GM12878 (cell line): Measurements from ENCODE around the gene IDH3A. TPM values are rescaled to one million over a fixed set of nuclear protein-coding genes. Genes with fewer than 3 reads are reported as not detected.

ENCODE experiments used
- BCL11A ChIP-seq: IDR thresholded peaks from 2 replicates; pipeline ENCODE4 v1.6.1; 2011; ENCODE audit warnings: low read depth, low read length
- CREB1 ChIP-seq: IDR thresholded peaks from 2 replicates; pipeline ENCODE4 v1.6.1; 2012; ENCODE audit warnings: low read depth, mild to moderate bottlenecking, inconsistent platforms
- CREM ChIP-seq: IDR thresholded peaks from 2 replicates; pipeline ENCODE4 v1.6.1; 2014; ENCODE audit warnings: antibody characterized with exemption, low read depth
- DPF2 ChIP-seq: fragments of 450-650 bp; IDR thresholded peaks from 2 replicates; pipeline ENCODE4 v1.6.1; 2017; ENCODE audit warnings: mild to moderate bottlenecking
- EED ChIP-seq: sonication (generic); IDR thresholded peaks from 2 replicates; pipeline ENCODE4 v1.6.1; 2016; ENCODE audit warnings: antibody characterized with exemption, low read depth
- EP300 ChIP-seq, 2 experiments: fragments of 150-350 bp in 1 of 2; IDR thresholded peaks; 2 replicates each; pipeline ENCODE4 v1.6.1; 2011 to 2012; ENCODE audit warnings: low read depth in 2 of 2, low read length in 2 of 2, borderline replicate concordance in 1 of 2, improper control_type of control experiment in 1 of 2, inconsistent platforms in 1 of 2; ENCODE audit not compliant: control insufficient read depth in 1 of 2
- HDGF ChIP-seq: fragments of 450-650 bp; IDR thresholded peaks from 2 replicates; pipeline ENCODE4 v1.6.1; 2016; ENCODE audit warnings: antibody characterized with exemption
- IKZF1 ChIP-seq: fragments of 450-650 bp; conservative IDR thresholded peaks from 2 replicates; pipeline ENCODE4 v1.6.1; 2017; ENCODE audit warnings: antibody characterized with exemption, mild to moderate bottlenecking
- IKZF2 ChIP-seq, 2 experiments: fragments of 450-650 bp; IDR thresholded peaks; 2 replicates each; pipeline ENCODE4 v1.6.1; 2017; ENCODE audit warnings: mild to moderate bottlenecking in 2 of 2, moderate library complexity in 2 of 2
- MTA2 ChIP-seq: fragments of 450-650 bp; IDR thresholded peaks from 2 replicates; pipeline ENCODE4 v1.6.1; 2016; ENCODE audit warnings: low read depth, mild to moderate bottlenecking, moderate library complexity
- MXI1 ChIP-seq: fragments of 150-350 bp; IDR thresholded peaks from 2 replicates; pipeline ENCODE4 v1.6.1; 2011; ENCODE audit warnings: low read depth, mild to moderate bottlenecking, inconsistent platforms, low read length, improper control_type of control experiment
- NFYA ChIP-seq: IDR thresholded peaks from 2 replicates; pipeline ENCODE4 v1.6.1; 2011; ENCODE audit warnings: low read depth, mild to moderate bottlenecking, low read length, improper control_type of control experiment, borderline replicate concordance
- PBX3 ChIP-seq: IDR thresholded peaks from 2 replicates; pipeline ENCODE4 v1.6.1; 2011; ENCODE audit warnings: mild to moderate bottlenecking, low read depth, low read length, moderate library complexity; ENCODE audit not compliant: insufficient replicate concordance
- POU2F2 ChIP-seq: IDR thresholded peaks from 3 replicates; pipeline ENCODE4 v1.6.1; 2011; ENCODE audit warnings: low read depth, mild to moderate bottlenecking, low read length, borderline replicate concordance
- RUNX3 ChIP-seq: IDR thresholded peaks from 2 replicates; pipeline ENCODE4 v1.6.1; 2012; ENCODE audit warnings: low read length, inconsistent platforms
- SMAD1 ChIP-seq: fragments of 450-650 bp; IDR thresholded peaks from 2 replicates; pipeline ENCODE4 v1.6.1; 2018; ENCODE audit warnings: mild to moderate bottlenecking, low read depth; ENCODE audit not compliant: partially characterized antibody
- SMC3 ChIP-seq: IDR thresholded peaks from 2 replicates; pipeline ENCODE4 v1.6.1; 2011; ENCODE audit warnings: low read length, improper control_type of control experiment, borderline replicate concordance
- SP1 ChIP-seq: IDR thresholded peaks from one replicate; pipeline ENCODE4 v1.6.1; 2011; ENCODE audit warnings: low read depth, low read length
- ZNF217 ChIP-seq: fragments of 450-650 bp; IDR thresholded peaks from 2 replicates; pipeline ENCODE4 v1.6.1; 2017; ENCODE audit warnings: antibody characterized with exemption, mild to moderate bottlenecking
- polyA plus RNA-seq, 11 experiments: library from polyadenylated mRNA; depleted of rRNA in 4 of 11; unstranded in 6 of 11; stranded (reverse) in 5 of 11; fragments of >200 nt; fragmentation: Nextera tagmentation in 4 of 11; fragmentation: Illumina TruSeq in 1 of 11; extraction: Ambion mirVana in 4 of 11; extraction: Trizol in 1 of 11; gene quantifications; 1 replicate in 1 of 11; 2 replicates in 10 of 11; pipeline versions ENCODE4 v1.2.1 to v1.2.3, GENCODE V29; 2011 to 2016; ENCODE audit warnings: inconsistent platforms in 2 of 11, missing spikeins in 2 of 11, low read depth in 1 of 11
- total RNA-seq, 4 experiments: library from RNA; depleted of rRNA in 3 of 4; stranded (reverse); fragments of >200 nt in 3 of 4; fragmentation: Illumina TruSeq in 1 of 4; extraction: Trizol in 1 of 4; gene quantifications; 2 replicates each; pipeline versions ENCODE4 v1.2.1 to v1.2.3, GENCODE V29; 2013 to 2021
- TF ChIP-seq, protein P1 (sequence below): fragments of 450-650 bp; IDR thresholded peaks from 2 replicates; pipeline ENCODE4 v1.6.1; 2016; ENCODE audit warnings: mild to moderate bottlenecking
- TF ChIP-seq, protein P2 (sequence below): fragments of 450-650 bp; IDR thresholded peaks from 2 replicates; pipeline ENCODE4 v1.6.1; 2017; ENCODE audit warnings: mild to moderate bottlenecking, moderate library complexity
- TF ChIP-seq, protein P3 (sequence below): fragments of 450-650 bp; IDR thresholded peaks from 2 replicates; pipeline ENCODE4 v1.6.1; 2017; ENCODE audit warnings: low read depth, mild to moderate bottlenecking, moderate library complexity

The IDH3A gene
- total and polyA plus RNA-seq, 10 of the 15 experiments (the other 5 are each of a cell fraction or from before 2014, with no cell fraction given): 83.9 to 254 (median 195) TPM

DNA sequence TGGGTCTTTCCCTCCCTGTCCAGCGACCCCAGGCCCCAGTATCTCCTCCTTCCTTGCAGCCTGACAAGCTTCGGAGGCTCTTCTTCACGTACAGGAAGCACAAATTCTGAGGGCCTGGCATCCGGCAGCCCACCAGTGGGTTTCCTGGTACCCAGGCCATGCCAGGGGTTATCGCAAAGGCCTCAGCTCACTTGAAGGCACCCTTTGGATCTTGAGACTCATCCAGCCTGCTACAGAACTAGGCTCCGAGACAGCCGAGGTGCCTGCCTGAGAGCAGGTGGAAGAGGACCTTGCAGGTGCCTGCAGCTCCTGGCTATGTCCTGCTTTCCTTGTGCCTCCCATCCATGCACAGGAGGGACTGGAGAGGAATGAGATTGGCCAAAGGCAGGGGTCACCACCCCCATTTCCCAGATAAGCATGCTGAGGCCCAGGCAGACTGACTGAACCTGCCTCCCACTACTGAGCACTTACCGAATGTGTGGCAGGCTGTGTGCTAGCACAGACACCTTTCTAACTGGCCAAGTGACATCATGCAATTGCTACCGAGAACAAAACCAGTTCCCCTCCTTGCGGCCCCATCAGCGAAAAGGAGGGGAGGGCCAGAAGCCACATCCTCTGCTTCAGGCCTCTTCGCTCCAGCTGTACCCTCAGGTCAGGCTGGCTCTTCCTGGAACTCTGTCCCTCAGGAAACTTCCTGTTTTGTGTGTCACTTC lies 45.6 kb upstream of the IDH3A start (continued):
- TF ChIP-seq POU2F2: peak; percentile 8; the same call in 1 of the 3 replicates
- peak; percentile 30 to 76; a peak in 2 of 4 replicates for TF ChIP-seq EP300 (IDR thresholded peaks at IDR 0.05; ENCODE audit: borderline replicate concordance in 1 of 2, control insufficient read depth in 1 of 2, low read depth in 2 of 2, low read length in 2 of 2)
- TF ChIP-seq ZNF217: peak; percentile 72; the same call in 1 of the 2 replicates
- TF ChIP-seq, protein P1, sequence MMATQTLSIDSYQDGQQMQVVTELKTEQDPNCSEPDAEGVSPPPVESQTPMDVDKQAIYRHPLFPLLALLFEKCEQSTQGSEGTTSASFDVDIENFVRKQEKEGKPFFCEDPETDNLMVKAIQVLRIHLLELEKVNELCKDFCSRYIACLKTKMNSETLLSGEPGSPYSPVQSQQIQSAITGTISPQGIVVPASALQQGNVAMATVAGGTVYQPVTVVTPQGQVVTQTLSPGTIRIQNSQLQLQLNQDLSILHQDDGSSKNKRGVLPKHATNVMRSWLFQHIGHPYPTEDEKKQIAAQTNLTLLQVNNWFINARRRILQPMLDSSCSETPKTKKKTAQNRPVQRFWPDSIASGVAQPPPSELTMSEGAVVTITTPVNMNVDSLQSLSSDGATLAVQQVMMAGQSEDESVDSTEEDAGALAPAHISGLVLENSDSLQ: peak; percentile 29; the same call in 1 of the 2 replicates
- TF ChIP-seq MTA2: 0 out of 2 replicates have a peak, but pooled peaks have one; percentile 46
- peak; percentile 88 for TF ChIP-seq HDGF
- TF ChIP-seq, protein P2, sequence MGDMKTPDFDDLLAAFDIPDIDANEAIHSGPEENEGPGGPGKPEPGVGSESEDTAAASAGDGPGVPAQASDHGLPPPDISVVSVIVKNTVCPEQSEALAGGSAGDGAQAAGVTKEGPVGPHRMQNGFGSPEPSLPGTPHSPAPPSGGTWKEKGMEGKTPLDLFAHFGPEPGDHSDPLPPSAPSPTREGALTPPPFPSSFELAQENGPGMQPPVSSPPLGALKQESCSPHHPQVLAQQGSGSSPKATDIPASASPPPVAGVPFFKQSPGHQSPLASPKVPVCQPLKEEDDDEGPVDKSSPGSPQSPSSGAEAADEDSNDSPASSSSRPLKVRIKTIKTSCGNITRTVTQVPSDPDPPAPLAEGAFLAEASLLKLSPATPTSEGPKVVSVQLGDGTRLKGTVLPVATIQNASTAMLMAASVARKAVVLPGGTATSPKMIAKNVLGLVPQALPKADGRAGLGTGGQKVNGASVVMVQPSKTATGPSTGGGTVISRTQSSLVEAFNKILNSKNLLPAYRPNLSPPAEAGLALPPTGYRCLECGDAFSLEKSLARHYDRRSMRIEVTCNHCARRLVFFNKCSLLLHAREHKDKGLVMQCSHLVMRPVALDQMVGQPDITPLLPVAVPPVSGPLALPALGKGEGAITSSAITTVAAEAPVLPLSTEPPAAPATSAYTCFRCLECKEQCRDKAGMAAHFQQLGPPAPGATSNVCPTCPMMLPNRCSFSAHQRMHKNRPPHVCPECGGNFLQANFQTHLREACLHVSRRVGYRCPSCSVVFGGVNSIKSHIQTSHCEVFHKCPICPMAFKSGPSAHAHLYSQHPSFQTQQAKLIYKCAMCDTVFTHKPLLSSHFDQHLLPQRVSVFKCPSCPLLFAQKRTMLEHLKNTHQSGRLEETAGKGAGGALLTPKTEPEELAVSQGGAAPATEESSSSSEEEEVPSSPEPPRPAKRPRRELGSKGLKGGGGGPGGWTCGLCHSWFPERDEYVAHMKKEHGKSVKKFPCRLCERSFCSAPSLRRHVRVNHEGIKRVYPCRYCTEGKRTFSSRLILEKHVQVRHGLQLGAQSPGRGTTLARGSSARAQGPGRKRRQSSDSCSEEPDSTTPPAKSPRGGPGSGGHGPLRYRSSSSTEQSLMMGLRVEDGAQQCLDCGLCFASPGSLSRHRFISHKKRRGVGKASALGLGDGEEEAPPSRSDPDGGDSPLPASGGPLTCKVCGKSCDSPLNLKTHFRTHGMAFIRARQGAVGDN: peak; percentile 91
- peak; percentile 55; the same call in 1 of the 2 replicates for TF ChIP-seq MXI1
- no peak for TF ChIP-seq SMAD1
- TF ChIP-seq IKZF2 (IDR thresholded peaks at IDR 0.05): peak; percentile 75 to 82; a peak in 3 of 4 replicates
- TF ChIP-seq PBX3: no peak
- peak; percentile 90 for TF ChIP-seq EED
- peak; percentile 70 for TF ChIP-seq CREB1
- peak; percentile 70 for TF ChIP-seq DPF2
- TF ChIP-seq SP1: peak; percentile 38
- no peak for TF ChIP-seq NFYA
- TF ChIP-seq, protein P3, sequence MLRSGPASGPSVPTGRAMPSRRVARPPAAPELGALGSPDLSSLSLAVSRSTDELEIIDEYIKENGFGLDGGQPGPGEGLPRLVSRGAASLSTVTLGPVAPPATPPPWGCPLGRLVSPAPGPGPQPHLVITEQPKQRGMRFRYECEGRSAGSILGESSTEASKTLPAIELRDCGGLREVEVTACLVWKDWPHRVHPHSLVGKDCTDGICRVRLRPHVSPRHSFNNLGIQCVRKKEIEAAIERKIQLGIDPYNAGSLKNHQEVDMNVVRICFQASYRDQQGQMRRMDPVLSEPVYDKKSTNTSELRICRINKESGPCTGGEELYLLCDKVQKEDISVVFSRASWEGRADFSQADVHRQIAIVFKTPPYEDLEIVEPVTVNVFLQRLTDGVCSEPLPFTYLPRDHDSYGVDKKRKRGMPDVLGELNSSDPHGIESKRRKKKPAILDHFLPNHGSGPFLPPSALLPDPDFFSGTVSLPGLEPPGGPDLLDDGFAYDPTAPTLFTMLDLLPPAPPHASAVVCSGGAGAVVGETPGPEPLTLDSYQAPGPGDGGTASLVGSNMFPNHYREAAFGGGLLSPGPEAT: peak; percentile 60; the same call in 1 of the 2 replicates
- TF ChIP-seq IKZF1: peak; percentile 88
- TF ChIP-seq SMC3: peak; percentile 22; the same call in 1 of the 2 replicates
- TF ChIP-seq CREM: peak; percentile 68; the same call in 1 of the 2 replicates
- peak; percentile 49; the same call in 1 of the 2 replicates for TF ChIP-seq BCL11A
- TF ChIP-seq RUNX3: peak; percentile 90
